ENCODE results near the gene INSL3. TPM values are rescaled to one million over a fixed set of nuclear protein-coding genes. Genes with fewer than 3 reads are reported as not detected.

INSL3 gene
- total and polyA plus RNA-seq, 2 donors (not counting 1 experiment from before 2014, with no cell fraction given): 3.4 to 3.6 TPM

GRCh38 chr19:17794731-17795494, 26.4 kb downstream of the INSL3 start, which contains the start of gene B3GNT3:
Gene B3GNT3 (plus strand): TSS chr19:17795138. CDS start chr19:17807808, 12,670 bp downstream.
- peak within 1 kb of the TSS; percentile 47 for H2AFZ ChIP-seq (ENCODE audit: insufficient read depth, low read depth, low read length, poor library complexity, severe bottlenecking)
- peak within 1 kb of the TSS; percentile 34 for H3K9ac ChIP-seq (ENCODE audit: low read length)
- CTCF ChIA-PET: interaction anchor here (0.7 to 1.3 kb wide), 6 partner anchors 8 to 65 kb away, joined by 3 to 4 read pairs (median 3); partner anchors contain the start of gene RPL18A
- Mint-ChIP-seq H3K4me1 (peaks cover 43% of the 10 kb centered on the region), H3K9me3 (ENCODE audit: insufficient read depth) (no peaks in the 10 kb centered on the region), H3K27me3 (peaks cover 14% of the 10 kb centered on the region), H3K4me3 (peak within 1 kb of the TSS; percentile 45), H3K27ac (no peak within 1 kb of the TSS)
- no peaks in the 10 kb centered on the region for H3K79me2 ChIP-seq (ENCODE audit: control insufficient read depth, insufficient read depth, low read length)
- no peaks in the 10 kb centered on the region for H4K20me1 ChIP-seq (ENCODE audit: control insufficient read depth, insufficient read depth, low read length, poor library complexity, severe bottlenecking)
- no peaks in the 10 kb centered on the region for H3K36me3 ChIP-seq (replicated peaks in 1 of 2; ENCODE audit: control extremely low read depth in 1 of 2, control insufficient read depth in 1 of 2, extremely low read depth in 1 of 2, insufficient read depth in 2 of 2, low read length in 1 of 2)
- TF ChIP-seq CTCF (IDR thresholded peaks at IDR 0.05) (no peak), EZH2 (IDR thresholded peaks at IDR 0.05; ENCODE audit: borderline replicate concordance, insufficient read depth, low read depth, low read length, poor library complexity, severe bottlenecking) (no peak)
- 10% methylated on average over 49 of the region's 50 CpGs for WGBS (ENCODE audit: insufficient coverage)
- DNase-seq (no peak), ATAC-seq (ENCODE audit: low read depth) (no peak)
- H3K27ac ChIP-seq (ENCODE audit: low read length in 2 of 2): no peak within 1 kb of the TSS
- H3K9me3 ChIP-seq (ENCODE audit: control extremely low read depth in 1 of 3, control insufficient read depth in 2 of 3, insufficient read depth in 1 of 3, low read length in 2 of 3): peaks cover 0 to 12% (median 0%) of the 10 kb centered on the region in 3 donors
- intact Hi-C loops (cut with micrococcal nuclease): no loop called here
- H3K4me3 ChIP-seq (ENCODE audit: control extremely low read depth in 1 of 5, extremely low read depth in 1 of 5, insufficient read depth in 1 of 5, low read depth in 2 of 5, low read length in 4 of 5): peak within 1 kb of the TSS in 1 of 5 experiments; percentile 18
- H3K4me1 ChIP-seq (ENCODE audit: control insufficient read depth in 2 of 2, insufficient read depth in 2 of 2, low read length in 2 of 2): peaks cover 31 to 32% of the 10 kb centered on the region in 2 donors
- H3K27me3 ChIP-seq (replicated peaks in 1 of 4; ENCODE audit: control extremely low read depth in 1 of 4, control insufficient read depth in 3 of 4, insufficient read depth in 4 of 4, low read length in 3 of 4): peaks cover 0 to 43% (median 22%) of the 10 kb centered on the region in 4 experiments
- H3K4me2 ChIP-seq (replicated peaks; ENCODE audit: low read depth, low read length, poor library complexity, severe bottlenecking): peak within 1 kb of the TSS; percentile 57
- POLR2A ChIA-PET: no interaction called here

- CTCF ChIA-PET: interaction anchor here (0.7 to 1.3 kb wide), 5 partner anchors 9 to 65 kb away, joined by 3 to 4 read pairs (median 3); partner anchors contain the start of gene RPL18A
- POLR2A ChIA-PET: no interaction called here
- Histone ChIP-seq H3K4me2 (replicated peaks; ENCODE audit: low read depth, low read length, poor library complexity, severe bottlenecking) (peak overlapping the region; percentile 57), H3K27ac (ENCODE audit: low read length in 2 of 2) (no peak overlapping the region), H3K36me3 (replicated peaks in 1 of 2; ENCODE audit: control extremely low read depth in 1 of 2, control insufficient read depth in 1 of 2, extremely low read depth in 1 of 2, insufficient read depth in 2 of 2, low read length in 1 of 2) (no peaks in the 10 kb centered on the region), H2AFZ (ENCODE audit: insufficient read depth, low read depth, low read length, poor library complexity, severe bottlenecking) (peak overlapping the region; percentile 47), H3K4me3 (ENCODE audit: control extremely low read depth in 1 of 5, extremely low read depth in 1 of 5, insufficient read depth in 1 of 5, low read depth in 2 of 5, low read length in 4 of 5) (no peak overlapping the region), H4K20me1 (ENCODE audit: control insufficient read depth, insufficient read depth, low read length, poor library complexity, severe bottlenecking) (no peaks in the 10 kb centered on the region), H3K9me3 (ENCODE audit: control extremely low read depth in 1 of 3, control insufficient read depth in 2 of 3, insufficient read depth in 1 of 3, low read length in 2 of 3) (peaks cover 0 to 12% (median 0%) of the 10 kb centered on the region in 3 donors), H3K27me3 (replicated peaks in 1 of 4; ENCODE audit: control extremely low read depth in 1 of 4, control insufficient read depth in 3 of 4, insufficient read depth in 4 of 4, low read length in 3 of 4) (peaks cover 0 to 43% (median 22%) of the 10 kb centered on the region in 4 experiments), H3K9ac (ENCODE audit: low read length) (no peak overlapping the region), H3K4me1 (ENCODE audit: control insufficient read depth in 2 of 2, insufficient read depth in 2 of 2, low read length in 2 of 2) (peaks cover 31 to 32% of the 10 kb centered on the region in 2 donors), H3K79me2 (ENCODE audit: control insufficient read depth, insufficient read depth, low read length) (no peaks in the 10 kb centered on the region)
- DNase-seq (no peak), ATAC-seq (ENCODE audit: low read depth) (no peak)
- intact Hi-C loops (cut with micrococcal nuclease): no loop called here
- TF ChIP-seq EZH2 (IDR thresholded peaks at IDR 0.05; ENCODE audit: borderline replicate concordance, insufficient read depth, low read depth, low read length, poor library complexity, severe bottlenecking): no peak
- TF ChIP-seq CTCF (IDR thresholded peaks at IDR 0.05): no peak
- H3K27me3 Mint-ChIP-seq: peaks cover 14% of the 10 kb centered on the region
- peaks cover 43% of the 10 kb centered on the region for H3K4me1 Mint-ChIP-seq
- H3K4me3 Mint-ChIP-seq: peak overlapping the region; percentile 45
- no peaks in the 10 kb centered on the region for H3K9me3 Mint-ChIP-seq (ENCODE audit: insufficient read depth)
- no peak overlapping the region for H3K27ac Mint-ChIP-seq
- WGBS (ENCODE audit: insufficient coverage): 70% methylated on average over 7 of the region's 9 CpGs
Observed at GRCh38 chr19:17794412-17794730, 26.9 kb downstream of the INSL3 start.
